GM06990 (cell line): ENCODE measurements around the gene NOTCH1.

Experiments
- DNase-seq: peaks from one replicate; pipeline ENCODE4 v3.0.0-alpha.2; 2011; ENCODE audit not compliant: insufficient read length; ENCODE audit errors: extremely low read depth
- H3K27me3 ChIP-seq: replicated peaks from 2 replicates; pipeline ENCODE4 v1.6.0; 2011; ENCODE audit warnings: low read length; ENCODE audit not compliant: control insufficient read depth, insufficient read depth
- H3K36me3 ChIP-seq: 2 replicates; pipeline ENCODE4 v1.5.1; 2011; ENCODE audit warnings: low read length; ENCODE audit not compliant: control insufficient read depth, insufficient read depth
- H3K4me3 ChIP-seq: replicated peaks from 2 replicates; pipeline ENCODE4 v1.5.1; 2011; ENCODE audit warnings: low read depth, mild to moderate bottlenecking, control low read depth, low read length
- CTCF ChIP-seq: IDR thresholded peaks from 2 replicates; pipeline ENCODE4 v1.5.1; 2011; ENCODE audit warnings: low read length, control low read depth, mild to moderate bottlenecking, inconsistent platforms; ENCODE audit not compliant: insufficient read depth, poor library complexity, severe bottlenecking

The NOTCH1 gene

GRCh38 chr9:136541709-136542108, 4.1 kb downstream of the NOTCH1 start:
- TF ChIP-seq CTCF = no peak
- H3K36me3 ChIP-seq = peaks cover 19% of the 10 kb centered on the region
- no peak for DNase-seq
- no peak overlapping the region for H3K4me3 ChIP-seq
- H3K27me3 ChIP-seq = no peaks in the 10 kb centered on the region

- DNase-seq = no peak
- H3K36me3 ChIP-seq = peaks cover 19% of the 10 kb centered on the region
- TF ChIP-seq CTCF = no peak
- no peak overlapping the region for H3K4me3 ChIP-seq
- H3K27me3 ChIP-seq = no peaks in the 10 kb centered on the region
Observed at GRCh38 chr9:136541179-136541578, 4.7 kb downstream of the NOTCH1 start.

- no peaks in the 10 kb centered on the region for H3K27me3 ChIP-seq
- H3K4me3 ChIP-seq = peak overlapping the region; percentile 40
- H3K36me3 ChIP-seq = peaks cover 19% of the 10 kb centered on the region
- DNase-seq = peak; percentile 84
- TF ChIP-seq CTCF = no peak
Observed at GRCh38 chr9:136539427-136540421, 6.1 kb downstream of the NOTCH1 start.

- Histone ChIP-seq H3K4me3 (peak overlapping the region; percentile 37), H3K27me3 (no peaks in the 10 kb centered on the region), H3K36me3 (peaks cover 19% of the 10 kb centered on the region)
- DNase-seq = peak; percentile 59
- peak; percentile 13 for TF ChIP-seq CTCF
Observed at GRCh38 chr9:136538599-136539426, 7.0 kb downstream of the NOTCH1 start.

- Histone ChIP-seq H3K4me3 (peak overlapping the region; percentile 37), H3K27me3 (no peaks in the 10 kb centered on the region), H3K36me3 (peaks cover 20% of the 10 kb centered on the region)
- no peak for DNase-seq
- no peak for TF ChIP-seq CTCF
Observed at GRCh38 chr9:136537896-136538598, 7.8 kb downstream of the NOTCH1 start.
